GM21381 (cell line): ENCODE measurements around the gene PPP4R1.

ENCODE experiments used
- ATAC-seq: cut with Tn5 transposase; IDR thresholded peaks from one replicate; pipeline ENCODE4 v1.9.1; 2021; ENCODE audit warnings: mild to moderate bottlenecking, moderate library complexity; ENCODE audit not compliant: unreplicated experiment

Gene PPP4R1

DNA sequence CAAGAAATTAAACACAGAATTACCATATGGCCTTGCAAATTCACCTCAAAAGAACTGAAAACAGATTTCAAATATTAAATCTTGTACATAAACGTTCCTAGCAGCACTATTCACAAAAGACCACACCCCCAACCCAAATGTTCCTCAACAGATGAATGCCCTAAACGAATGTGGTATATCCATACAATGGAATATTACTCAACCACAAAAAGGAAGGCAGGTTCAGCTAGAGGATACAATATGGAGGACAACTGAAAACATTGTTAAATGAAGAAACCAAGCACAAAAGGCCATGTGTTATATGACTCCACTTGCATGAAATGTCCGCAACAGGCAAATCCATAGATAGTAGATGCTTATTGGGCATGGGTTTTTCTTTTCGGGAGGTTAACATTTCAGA, 61.7 kb downstream of the PPP4R1 start:
- ATAC-seq: no peak

DNA sequence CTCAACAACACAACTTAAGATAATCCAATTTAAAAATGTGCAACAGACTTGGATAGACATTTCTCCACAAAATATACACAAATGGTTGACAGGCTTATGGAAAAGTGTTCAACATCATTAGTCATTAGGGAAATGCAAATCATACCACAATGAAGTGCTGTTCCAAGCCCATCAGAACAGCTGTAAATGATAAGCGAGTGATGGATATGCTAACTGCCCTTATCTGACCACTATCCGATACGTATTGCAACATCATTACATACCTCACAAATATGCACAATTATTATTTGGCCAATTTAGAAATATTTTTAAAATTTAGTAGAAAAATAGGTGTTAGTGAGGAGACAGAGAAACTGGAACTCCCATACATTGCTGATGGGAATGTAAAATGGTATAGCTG, 62.2 kb downstream of the PPP4R1 start:
- ATAC-seq: no peak

DNA sequence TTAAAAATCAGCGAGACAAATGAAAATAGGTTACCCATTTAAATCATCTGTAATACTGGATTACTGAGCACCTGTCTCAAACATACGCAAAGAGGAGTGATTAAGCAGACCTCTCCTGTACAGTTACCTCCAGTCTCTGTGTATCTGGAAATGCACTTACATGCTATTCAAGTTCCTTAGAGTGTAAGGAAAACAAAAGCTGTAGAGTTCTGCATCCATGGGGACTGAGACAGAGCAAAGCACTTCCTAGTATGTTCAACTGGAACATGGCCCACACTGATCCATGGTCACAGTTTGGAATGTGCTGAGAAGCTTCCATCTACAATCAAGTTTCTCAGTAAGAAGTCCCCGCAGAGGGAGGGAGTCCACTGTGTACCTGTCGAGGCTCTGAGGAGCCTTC, 63.9 kb downstream of the PPP4R1 start:
- no peak for ATAC-seq

DNA sequence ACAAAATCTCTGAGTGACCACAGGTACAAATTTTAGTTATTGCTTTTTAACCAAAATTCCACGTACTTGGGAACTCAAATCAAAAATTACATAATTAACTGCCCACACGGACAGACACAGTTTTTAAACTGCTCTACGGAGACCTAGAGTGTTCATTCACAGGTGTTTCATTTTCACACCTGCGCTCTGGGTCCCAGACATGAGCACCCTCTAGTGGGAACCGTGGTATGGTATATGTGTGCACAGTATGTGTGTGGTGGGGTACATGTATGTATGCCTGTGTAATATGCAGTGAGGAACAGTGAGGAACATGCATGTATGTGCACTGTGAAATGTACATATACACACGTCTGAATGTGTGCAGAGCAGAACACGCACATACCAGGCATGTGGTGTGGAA, 65.0 kb downstream of the PPP4R1 start:
- no peak for ATAC-seq

DNA sequence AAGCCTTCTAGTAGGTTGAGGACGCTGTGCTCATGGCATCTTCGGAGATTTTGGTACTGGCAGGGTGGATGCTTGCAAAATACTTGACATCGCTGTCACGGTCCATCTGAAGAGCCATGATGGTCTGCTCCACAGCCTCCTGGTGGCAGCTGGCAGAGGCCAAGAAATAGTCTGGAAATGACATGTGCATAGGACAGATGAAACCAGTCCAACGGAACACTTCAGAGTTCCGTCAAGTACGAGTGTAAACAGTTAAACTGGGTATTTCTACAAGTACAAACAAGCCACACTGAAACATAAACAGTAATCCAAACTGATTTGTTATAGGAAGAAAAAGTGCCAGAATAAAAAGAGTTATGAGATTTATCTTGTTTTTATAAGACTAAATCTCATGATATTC, 66.6 kb downstream of the PPP4R1 start:
- ATAC-seq: no peak

DNA sequence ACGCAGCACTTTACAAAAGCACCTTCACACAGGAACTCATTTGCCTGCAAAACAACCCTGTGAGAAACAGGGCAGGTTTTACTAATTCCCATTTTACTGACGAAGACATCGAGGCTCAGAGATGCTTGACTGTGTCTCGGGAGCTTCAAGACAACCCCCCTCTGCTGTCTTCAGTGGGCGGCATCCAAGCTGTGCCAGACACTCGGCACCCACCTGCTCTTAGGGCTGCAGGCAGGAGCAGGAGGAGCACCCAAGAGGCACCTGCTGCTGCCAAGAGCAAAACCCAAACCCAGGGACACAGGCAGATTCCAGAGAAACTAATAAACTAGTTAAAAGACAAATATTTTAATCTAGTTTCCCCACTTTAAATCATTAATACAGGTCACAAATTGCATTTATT, 67.9 kb downstream of the PPP4R1 start:
- no peak for ATAC-seq

DNA sequence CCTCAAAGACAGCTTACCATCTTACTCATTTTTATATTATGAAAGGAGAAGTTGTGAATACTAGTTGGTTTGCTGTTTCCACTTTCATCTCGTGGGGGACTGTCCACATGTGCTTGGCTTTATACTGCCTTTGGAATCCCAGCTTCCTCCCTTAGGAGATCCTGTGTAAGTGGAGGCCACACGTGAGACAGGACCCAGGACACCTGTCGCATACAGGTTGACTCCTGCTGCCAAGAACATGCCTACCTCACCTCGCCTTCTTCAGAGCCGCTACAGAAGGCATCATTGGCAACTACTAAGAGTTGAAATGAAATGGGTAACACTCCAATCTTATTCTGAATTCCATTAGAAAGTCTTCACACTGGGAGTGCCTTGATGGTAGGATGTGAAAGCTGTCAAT, 69.3 kb downstream of the PPP4R1 start:
- ATAC-seq: no peak

DNA sequence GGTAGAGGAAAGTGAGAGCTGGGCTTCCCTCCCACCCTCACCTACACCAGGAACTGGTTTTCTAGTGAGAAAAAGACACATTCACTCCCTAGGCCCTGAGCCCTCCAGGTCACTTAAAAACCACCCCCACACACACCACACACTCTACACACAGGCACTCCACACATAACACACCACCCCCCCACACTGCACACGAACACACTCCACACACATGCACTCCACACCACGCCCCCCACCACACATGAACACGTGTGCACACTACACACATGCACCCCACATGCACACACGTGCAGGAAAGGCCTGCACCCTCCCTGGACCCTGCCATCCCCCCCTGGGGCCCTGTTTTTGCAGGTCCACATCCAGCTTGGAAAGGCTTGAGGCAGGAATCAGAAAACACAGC, 71.4 kb downstream of the PPP4R1 start:
- no peak for ATAC-seq

DNA sequence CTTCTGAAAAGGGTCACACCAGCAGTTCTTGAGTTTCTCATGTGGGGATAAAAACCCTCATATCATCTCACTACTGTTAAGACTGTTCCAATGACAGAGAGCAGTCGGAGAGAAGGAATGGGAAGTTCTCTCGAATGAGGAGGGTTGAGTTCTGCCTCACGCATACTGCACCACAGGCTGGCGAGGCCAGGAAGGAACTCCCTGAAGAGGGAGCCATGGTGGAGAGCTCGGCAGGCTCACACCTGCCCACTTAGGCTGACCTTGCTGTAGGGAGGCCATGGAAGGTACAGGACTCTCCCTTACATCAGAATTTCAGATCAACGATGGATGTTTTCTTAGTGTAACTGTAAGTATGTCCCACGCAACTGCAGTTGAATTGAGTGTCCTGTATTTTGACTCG, 74.4 kb downstream of the PPP4R1 start:
- ATAC-seq: no peak

DNA sequence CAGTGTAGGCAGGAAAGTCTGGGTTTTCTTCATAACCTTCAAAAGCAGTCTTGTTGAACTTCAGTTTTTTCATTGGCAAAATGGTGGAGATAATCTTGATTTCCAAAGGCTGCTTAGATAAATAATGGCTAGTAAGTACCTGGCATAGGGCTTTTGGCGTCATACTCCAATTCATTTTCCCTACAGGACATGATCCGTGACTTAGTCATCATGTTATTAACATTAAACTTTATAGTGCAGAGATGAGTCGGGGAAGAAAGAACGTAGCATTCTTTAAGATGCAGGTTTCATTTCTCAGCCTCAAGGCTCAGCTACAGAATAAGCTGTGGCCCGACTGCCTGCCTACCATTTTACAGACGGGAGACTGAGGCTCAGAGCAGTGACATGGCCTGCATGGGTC, 75.1 kb downstream of the PPP4R1 start:
- ATAC-seq: no peak

DNA sequence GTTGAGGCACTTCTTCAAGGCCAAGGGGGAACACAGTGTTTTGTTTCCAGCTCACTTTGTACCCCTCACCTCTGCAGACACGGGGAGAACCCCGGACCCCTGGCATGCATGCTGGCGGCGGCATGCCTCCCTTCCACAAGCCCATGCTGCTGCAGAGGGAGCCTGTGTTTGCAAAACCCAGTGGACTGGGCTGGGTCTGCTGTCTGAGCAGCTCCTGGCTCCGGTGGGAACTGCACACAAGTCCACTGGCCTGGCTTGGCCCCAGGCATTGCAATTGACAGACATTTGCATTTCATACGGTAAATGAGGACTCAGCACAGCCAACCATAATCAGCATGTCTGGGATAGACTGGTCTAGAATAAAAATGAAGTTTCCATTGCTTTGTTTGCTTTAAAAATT, 76.7 kb downstream of the PPP4R1 start:
- ATAC-seq: no peak

DNA sequence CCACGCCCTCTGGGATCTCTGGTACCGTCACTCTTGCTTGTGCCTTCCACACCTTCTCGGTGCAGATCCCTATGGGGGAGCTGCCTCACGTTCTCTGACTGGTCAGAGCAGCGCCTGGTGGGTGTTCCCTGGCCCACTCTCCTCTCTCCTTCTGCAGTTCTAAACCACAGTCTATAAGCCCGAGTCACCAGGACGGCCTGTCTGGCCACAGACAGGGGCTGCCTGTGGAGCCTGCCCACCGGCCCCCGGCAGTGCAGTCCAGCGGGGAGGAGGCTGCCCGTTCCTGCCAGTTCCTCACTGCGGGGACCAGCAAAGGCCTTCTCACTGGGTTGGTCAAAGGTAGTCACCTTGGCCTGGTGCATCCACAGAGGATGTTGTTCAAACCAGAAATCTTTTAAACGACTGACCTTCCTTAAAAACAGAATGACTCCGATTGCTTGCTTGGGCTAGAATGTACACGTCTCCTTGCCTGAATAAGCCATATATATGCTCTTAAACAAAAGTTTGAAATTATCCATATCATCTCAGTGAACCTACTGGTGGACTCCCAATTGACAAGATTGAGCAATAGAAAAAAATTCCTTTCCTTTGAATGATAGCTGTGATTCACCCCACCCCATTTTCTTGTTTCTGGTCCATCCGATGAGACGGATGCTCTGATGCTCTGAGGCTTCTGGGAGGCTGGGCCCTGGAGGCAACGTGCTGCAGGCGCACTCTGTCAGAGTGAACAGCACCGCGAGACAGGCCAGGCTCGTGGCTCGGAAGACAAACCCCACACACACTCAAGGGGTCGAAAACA, 77.8 kb downstream of the PPP4R1 start:
- no peak for ATAC-seq

DNA sequence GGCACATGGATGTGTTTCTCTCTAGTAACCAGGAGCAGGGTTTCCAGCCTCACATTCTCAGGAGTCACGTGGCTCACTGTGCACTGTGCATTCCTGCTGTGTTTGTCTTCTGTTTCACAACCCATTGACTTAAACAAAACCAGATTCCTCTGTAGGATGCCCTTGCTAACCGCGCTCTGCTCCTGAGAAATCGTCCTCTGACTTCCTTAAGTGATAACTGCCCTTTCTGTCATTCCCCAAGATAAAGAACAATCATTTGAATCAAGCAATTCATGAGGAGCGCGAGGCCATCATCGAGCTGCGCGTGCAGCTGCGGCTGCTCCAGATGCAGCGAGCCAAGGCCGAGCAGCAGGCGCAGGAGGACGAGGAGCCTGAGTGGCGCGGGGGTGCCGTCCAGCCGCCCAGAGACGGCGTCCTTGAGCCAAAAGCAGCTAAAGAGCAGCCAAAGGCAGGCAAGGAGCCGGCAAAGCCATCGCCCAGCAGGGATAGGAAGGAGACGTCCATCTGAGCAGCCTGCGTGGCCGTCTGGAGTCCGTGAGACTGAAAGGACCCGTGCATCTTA, 78.8 kb downstream of the PPP4R1 start:
- no peak for ATAC-seq

DNA sequence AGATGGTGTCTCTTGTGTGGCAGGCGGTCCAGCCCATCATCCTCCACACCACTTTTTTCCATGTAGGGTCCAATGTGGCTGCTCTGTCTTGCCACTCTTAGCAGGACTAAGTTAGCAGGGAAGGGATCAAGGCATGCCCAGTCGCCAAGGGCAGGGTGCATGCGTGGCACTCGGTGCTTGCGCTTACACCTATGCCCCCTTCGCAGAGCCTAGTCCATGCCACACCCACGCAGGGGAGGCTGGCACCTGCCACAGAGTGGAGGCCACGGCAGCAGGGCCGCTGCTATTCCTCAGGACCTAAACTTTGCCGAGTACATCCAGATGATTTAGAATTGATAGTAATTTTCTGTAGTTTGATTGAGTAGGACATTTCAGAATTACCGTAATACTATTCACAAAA, 79.5 kb downstream of the PPP4R1 start:
- ATAC-seq: no peak

DNA sequence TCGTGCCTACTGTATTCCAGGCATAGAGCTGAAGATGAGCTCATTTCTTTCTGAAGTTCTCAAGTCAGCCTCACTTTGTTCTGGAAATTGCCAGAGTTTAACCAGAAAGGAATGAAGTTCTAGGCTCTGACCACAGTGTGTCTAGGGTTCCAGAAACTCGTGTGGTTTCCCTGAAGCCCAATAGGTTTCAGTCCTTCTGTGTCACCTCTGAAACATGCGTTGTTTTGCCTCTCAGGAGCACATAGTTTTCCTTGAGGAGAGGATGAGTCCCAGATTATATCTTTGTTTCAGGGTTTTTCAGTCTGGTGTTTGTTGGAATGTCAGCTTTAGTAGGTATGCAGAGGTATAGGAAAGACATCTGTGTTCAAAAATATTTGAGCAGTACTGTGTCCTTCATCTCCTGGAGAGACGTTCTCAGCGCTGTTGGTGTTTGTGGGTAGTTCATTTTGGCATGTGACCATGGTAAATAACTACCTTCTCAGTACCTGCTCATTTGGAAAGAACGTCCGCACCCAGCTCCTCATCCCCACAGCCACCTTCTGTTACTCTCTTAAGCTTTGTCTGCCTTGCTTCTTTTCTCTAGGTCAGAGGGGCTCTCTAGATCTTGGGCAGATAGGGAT, 82.5 kb downstream of the PPP4R1 start:
- no peak for ATAC-seq

DNA sequence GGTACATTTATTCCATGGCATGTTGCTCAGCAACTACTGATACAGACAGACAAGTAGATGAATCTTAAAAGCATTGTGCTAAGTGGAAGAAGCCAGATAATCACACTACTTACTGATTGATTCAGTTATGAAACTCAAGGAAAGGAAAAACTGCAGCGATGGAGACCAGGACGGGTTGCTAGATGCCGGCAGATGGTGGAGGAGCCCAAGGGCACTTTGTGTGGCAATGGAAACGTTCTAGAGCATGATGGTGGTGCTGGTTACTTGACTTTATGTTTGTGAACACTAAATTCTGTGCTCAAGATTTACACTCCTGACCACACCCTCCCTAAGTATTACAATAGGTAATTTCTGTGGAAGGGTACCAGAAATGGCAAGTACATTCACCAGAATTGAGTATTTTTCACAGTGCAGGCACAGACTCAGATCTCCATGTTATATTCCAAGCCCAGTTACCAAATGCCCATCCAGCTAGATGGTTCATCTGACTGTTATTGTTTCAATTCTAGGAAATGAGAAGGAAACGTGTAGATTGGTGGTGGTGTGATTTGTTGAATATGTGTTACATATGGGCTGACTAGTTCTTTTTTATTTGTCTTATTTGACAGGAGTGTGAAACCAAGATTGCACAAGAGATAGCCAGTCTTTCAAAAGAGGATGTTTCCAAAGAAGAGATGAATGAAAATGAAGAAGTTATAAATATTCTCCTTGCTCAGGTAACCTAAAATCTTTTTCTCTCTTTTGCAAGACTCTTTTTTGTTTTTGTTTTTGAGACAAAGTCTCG, 83.9 kb downstream of the PPP4R1 start:
- ATAC-seq: no peak

DNA sequence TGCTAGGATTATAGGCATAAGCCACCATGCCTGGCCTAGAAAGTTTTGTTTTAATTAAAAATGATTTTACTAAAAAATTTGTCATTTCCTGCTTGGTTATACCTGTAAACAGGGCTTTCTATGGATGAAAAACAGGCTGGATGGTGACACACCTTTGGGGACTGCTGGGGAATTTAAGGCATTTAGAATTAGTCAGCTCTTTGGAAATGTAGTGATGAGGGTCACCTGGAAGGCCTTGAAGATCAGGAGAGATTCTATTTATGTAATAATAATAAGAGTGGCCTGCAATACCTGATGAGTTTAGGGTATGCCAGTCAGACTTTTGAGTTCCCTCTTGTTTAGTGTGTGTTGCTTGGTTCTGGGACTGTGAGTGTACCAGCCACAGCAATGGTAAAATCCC, 87.9 kb downstream of the PPP4R1 start:
- no peak for ATAC-seq

DNA sequence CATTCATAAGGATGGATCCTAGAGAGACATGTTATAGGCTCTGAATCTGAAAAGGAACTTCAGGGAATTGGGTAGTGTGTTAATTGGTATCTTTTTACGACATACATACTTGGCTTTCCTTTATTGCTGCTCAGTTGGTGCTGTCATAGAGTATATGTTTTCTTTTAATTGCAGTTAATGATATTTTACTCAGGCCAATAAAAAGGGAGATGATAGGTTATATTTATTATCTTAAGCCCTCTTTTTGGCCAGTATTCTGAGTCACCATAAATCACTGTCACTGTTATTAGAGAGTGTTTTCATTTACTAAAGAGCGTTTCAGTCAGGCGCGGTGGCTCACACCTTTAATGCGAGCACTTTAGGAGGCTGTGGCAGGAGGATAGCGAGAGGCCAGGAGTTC, 91.4 kb downstream of the PPP4R1 start:
- no peak for ATAC-seq

DNA sequence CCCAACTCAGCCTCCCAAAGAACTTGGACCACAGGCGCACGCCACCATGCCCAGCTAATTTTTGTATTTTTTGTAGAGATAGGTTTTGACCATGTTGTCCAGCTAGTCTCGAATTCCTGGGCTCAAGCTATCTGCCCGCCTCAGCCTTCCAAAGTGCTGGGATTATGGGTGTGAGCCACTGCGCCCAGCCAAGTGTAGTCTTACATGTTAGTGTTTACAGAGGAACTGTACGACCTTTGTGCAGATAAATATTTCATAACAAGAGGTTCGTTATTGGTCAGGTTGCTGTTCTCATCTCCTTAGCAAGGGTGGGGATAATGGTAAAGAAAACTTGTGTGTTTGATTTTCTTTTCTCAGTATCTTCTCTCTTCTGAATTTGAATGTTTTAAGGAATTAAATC, 92.6 kb downstream of the PPP4R1 start:
- ATAC-seq: no peak

DNA sequence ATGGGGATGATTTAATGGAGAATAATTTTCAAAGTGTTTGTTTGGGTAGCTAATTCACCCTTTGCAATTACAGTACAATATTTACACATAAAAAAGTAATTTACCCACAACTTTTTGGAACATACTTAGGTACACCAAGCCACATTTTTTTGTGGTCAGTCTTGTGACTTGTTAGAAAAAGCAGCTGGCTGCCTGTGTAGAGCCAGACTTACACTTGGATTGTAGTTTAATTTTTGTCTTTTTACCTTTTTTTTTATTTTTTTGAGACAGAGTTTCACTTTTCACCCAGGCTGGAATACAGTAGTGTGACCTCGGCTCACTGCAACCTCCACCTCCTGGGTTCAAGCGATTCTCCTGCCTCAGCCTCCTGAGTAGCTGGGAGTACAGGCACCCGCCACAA, 93.7 kb downstream of the PPP4R1 start:
- ATAC-seq: no peak

DNA sequence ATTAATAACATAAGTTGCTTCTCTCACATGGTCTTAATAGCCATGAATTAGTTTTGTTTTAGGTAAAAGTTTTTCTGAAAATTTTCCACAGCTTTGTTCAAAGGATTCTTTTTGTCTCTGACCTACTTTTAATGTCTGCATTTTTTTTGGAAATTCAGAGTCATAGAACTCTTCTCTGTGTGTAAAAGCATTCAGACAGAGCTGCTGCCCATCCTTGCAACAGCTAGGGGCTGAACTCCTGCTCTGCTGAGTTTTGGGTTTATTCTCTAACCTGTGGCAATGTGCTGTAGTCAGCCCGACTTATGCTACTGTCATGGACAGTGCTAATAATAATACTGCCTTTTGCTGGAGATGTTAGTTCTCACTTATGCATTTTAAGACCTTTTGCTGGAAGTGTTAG, 95.0 kb downstream of the PPP4R1 start:
- ATAC-seq: no peak

DNA sequence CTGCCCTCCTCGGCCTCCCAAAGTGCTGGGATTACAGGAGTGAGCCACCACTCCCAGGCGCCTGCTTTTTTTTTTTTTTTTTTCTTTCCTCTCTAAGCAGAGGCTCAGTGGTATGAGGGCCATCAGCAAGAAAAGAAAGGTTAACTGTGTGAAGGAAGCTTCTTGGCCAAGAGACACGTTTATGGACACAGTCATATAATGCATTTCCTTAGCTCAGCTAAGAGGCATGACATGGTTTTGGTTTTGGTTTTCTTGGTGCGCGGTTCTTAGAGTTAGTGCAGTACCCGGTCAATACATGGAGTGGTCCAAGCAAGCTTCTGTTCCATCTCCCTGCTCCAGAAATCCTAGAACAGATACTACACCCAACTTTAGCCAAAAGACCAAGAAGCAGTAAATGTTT, 96.5 kb downstream of the PPP4R1 start:
- ATAC-seq: no peak
